H1 (cell line): ENCODE measurements around the gene LIPI. TPM values are rescaled to one million over a fixed set of nuclear protein-coding genes. Genes with fewer than 3 reads are reported as not detected.

Source experiments
- CTCF ChIA-PET: fragments of 300-600 bp; sonication (Branson Sonifier 250); formaldehyde crosslinking; loops from one replicate; lab custom pipeline; 2021; ENCODE audit not compliant: partially characterized antibody; lab: Charles Lee
- POLR2A ChIA-PET: fragments of 300-600 bp; sonication (Branson Sonifier 250); formaldehyde crosslinking; loops from one replicate; lab custom pipeline; 2021; ENCODE audit warnings: inconsistent platforms; ENCODE audit not compliant: partially characterized antibody; lab: Charles Lee
- DNase-seq, 2 experiments: peaks; one replicate each; pipeline versions ENCODE4 v3.0.0 to v3.0.0-alpha.2; 2010 to 2022; ENCODE audit warnings: low spot score in 2 of 2, low read depth in 1 of 2, mixed read lengths in 1 of 2
- FAIRE-seq: peaks from 2 replicates; lab custom pipeline; 2011; peaks lifted over from hg19 to GRCh38; lab: Jason Lieb, UNC
- H2AFZ ChIP-seq: 2 replicates; pipeline ENCODE4 v1.8.1; 2012; ENCODE audit warnings: low read length, inconsistent platforms
- H2AK5ac ChIP-seq: 2 replicates; pipeline ENCODE4 v1.6.1; 2013; ENCODE audit warnings: low read depth, low read length
- H2BK120ac ChIP-seq: replicated peaks from 2 replicates; pipeline ENCODE3; 2013; ENCODE audit warnings: low read depth, low read length, inconsistent platforms
- H2BK12ac ChIP-seq: 2 replicates; pipeline ENCODE4 v1.6.1; 2013; ENCODE audit warnings: low read depth, low read length
- H2BK15ac ChIP-seq: 2 replicates; pipeline ENCODE4 v1.6.1; 2013; ENCODE audit warnings: low read length
- H2BK20ac ChIP-seq: 2 replicates; pipeline ENCODE4 v1.6.1; 2013; ENCODE audit warnings: low read length
- H2BK5ac ChIP-seq: 2 replicates; pipeline ENCODE4 v1.6.1; 2013; ENCODE audit warnings: low read depth, low read length
- H3K14ac ChIP-seq: 2 replicates; pipeline ENCODE4 v1.6.1; 2013; ENCODE audit warnings: inconsistent platforms; ENCODE audit not compliant: insufficient read length
- H3K18ac ChIP-seq: 2 replicates; pipeline ENCODE4 v1.6.1; 2013; ENCODE audit warnings: low read length; ENCODE audit errors: extremely low read depth
- H3K23ac ChIP-seq: 2 replicates; pipeline ENCODE4 v1.6.1; 2013; ENCODE audit warnings: inconsistent platforms; ENCODE audit not compliant: insufficient read length
- H3K23me2 ChIP-seq: 2 replicates; pipeline ENCODE4 v1.6.1; 2013; ENCODE audit warnings: low read depth, low read length
- H3K27ac ChIP-seq: 2 replicates; pipeline ENCODE4 v1.6.1; 2011; ENCODE audit warnings: low read depth, low read length, inconsistent platforms
- H3K27me3 ChIP-seq, 4 experiments: replicated peaks in 1 of 4; 1 replicate in 1 of 4; 2 replicates in 3 of 4; pipeline versions ENCODE4 v1.6.1 to v1.8.1; 2011 to 2013; ENCODE audit warnings: low read length in 3 of 4, mild to moderate bottlenecking in 3 of 4, inconsistent platforms in 2 of 4, mixed read lengths in 2 of 4, moderate library complexity in 1 of 4; ENCODE audit not compliant: control insufficient read depth in 3 of 4, insufficient read depth in 3 of 4; ENCODE audit errors: extremely low read depth in 1 of 4
- H3K36me3 ChIP-seq, 4 experiments: 2 replicates each; pipeline versions ENCODE4 v1.6.1 to v1.8.1; 2011 to 2013; ENCODE audit warnings: mild to moderate bottlenecking in 4 of 4, low read length in 3 of 4, moderate library complexity in 2 of 4, control low read depth in 1 of 4, inconsistent platforms in 1 of 4; ENCODE audit not compliant: insufficient read depth in 4 of 4, control insufficient read depth in 2 of 4
- H3K4ac ChIP-seq: replicated peaks from 2 replicates; pipeline ENCODE3; 2013; ENCODE audit warnings: low read length, low read depth, mixed read lengths, inconsistent platforms; ENCODE audit not compliant: insufficient read length
- H3K4me1 ChIP-seq, 4 experiments: replicated peaks in 1 of 4; 1 replicate in 1 of 4; 2 replicates in 3 of 4; pipeline versions ENCODE4 v1.6.1 to v1.8.1; 2011 to 2013; ENCODE audit warnings: low read length in 3 of 4, inconsistent platforms in 2 of 4, mixed read lengths in 1 of 4; ENCODE audit not compliant: insufficient read depth in 4 of 4, control insufficient read depth in 3 of 4
- H3K4me2 ChIP-seq, 2 experiments: 2 replicates each; pipeline versions ENCODE4 v1.6.1 to v1.8.1; 2011 to 2013; ENCODE audit warnings: low read depth in 2 of 2, low read length in 2 of 2, control low read depth in 1 of 2, inconsistent platforms in 1 of 2, mild to moderate bottlenecking in 1 of 2; ENCODE audit not compliant: insufficient read depth in 1 of 2
- H3K4me3 ChIP-seq, 4 experiments: fragments of 200-600, 300-600 bp in 1 of 4; sonication (generic), shearing (Covaris generic), sonication (Bioruptor Twin) in 1 of 4; 2 replicates each; pipeline versions ENCODE4 v1.5.1 to v1.8.1; 2011 to 2016; ENCODE audit warnings: low read length in 4 of 4, low read depth in 3 of 4, control low read depth in 2 of 4, inconsistent platforms in 2 of 4, mild to moderate bottlenecking in 2 of 4, mixed read lengths in 1 of 4, moderate library complexity in 1 of 4; ENCODE audit not compliant: insufficient read depth in 2 of 4; ENCODE audit errors: extremely low read depth in 1 of 4
- H3K56ac ChIP-seq: replicated peaks from 2 replicates; pipeline ENCODE3; 2013; ENCODE audit warnings: low read depth, mild to moderate bottlenecking, mixed read lengths, low read length, inconsistent platforms; ENCODE audit not compliant: insufficient read length
- H3K79me1 ChIP-seq: 2 replicates; pipeline ENCODE4 v1.6.1; 2013; ENCODE audit warnings: low read depth, low read length, control low read depth
- H3K79me2 ChIP-seq, 2 experiments: 2 replicates each; pipeline versions ENCODE4 v1.6.1 to v1.8.1; 2012 to 2013; ENCODE audit warnings: low read length in 2 of 2, mild to moderate bottlenecking in 2 of 2, inconsistent platforms in 1 of 2; ENCODE audit not compliant: insufficient read depth in 2 of 2, control insufficient read depth in 1 of 2
- H3K9ac ChIP-seq, 4 experiments: replicated peaks in 1 of 4; 1 replicate in 1 of 4; 2 replicates in 3 of 4; pipeline versions ENCODE4 v1.6.1 to v1.8.1; 2011 to 2013; ENCODE audit warnings: low read depth in 3 of 4, low read length in 3 of 4, control low read depth in 2 of 4, mild to moderate bottlenecking in 2 of 4, moderate library complexity in 2 of 4, inconsistent platforms in 1 of 4; ENCODE audit errors: extremely low read depth in 1 of 4
- H3K9me3 ChIP-seq, 2 experiments: 2 replicates each; pipeline versions ENCODE4 v1.6.1 to v1.8.1; 2012 to 2013; ENCODE audit warnings: mild to moderate bottlenecking in 2 of 2, moderate library complexity in 2 of 2, control low read depth in 1 of 2, inconsistent platforms in 1 of 2, low read depth in 1 of 2, low read length in 1 of 2, mixed read lengths in 1 of 2; ENCODE audit not compliant: insufficient read depth in 2 of 2
- H4K20me1 ChIP-seq, 2 experiments: replicated peaks in 1 of 2; 2 replicates each; pipeline versions ENCODE3 to v1.8.1; 2011 to 2013; ENCODE audit warnings: inconsistent platforms in 2 of 2, low read length in 2 of 2, mild to moderate bottlenecking in 1 of 2; ENCODE audit not compliant: insufficient read depth in 2 of 2, control insufficient read depth in 1 of 2
- H4K5ac ChIP-seq: 2 replicates; pipeline ENCODE4 v1.6.1; 2013; ENCODE audit warnings: low read length, low read depth, mixed read lengths, inconsistent platforms; ENCODE audit not compliant: insufficient read length
- H4K8ac ChIP-seq: 2 replicates; pipeline ENCODE4 v1.8.0; 2013; ENCODE audit warnings: mild to moderate bottlenecking, moderate library complexity, low read length, inconsistent platforms; ENCODE audit not compliant: insufficient read depth; ENCODE audit errors: extremely low read depth
- H4K91ac ChIP-seq: replicated peaks from 2 replicates; pipeline ENCODE3; 2013; ENCODE audit warnings: low read length, mixed read lengths, inconsistent platforms; ENCODE audit not compliant: insufficient read length
- ASH2L ChIP-seq: fragments of 200-600, 300-600 bp; sonication (generic); IDR thresholded peaks from one replicate; pipeline ENCODE4 v1.7.1; 2017; ENCODE audit warnings: low read length
- KDM4A ChIP-seq: IDR thresholded peaks from one replicate; pipeline ENCODE4 v1.7.1; 2012; ENCODE audit warnings: low read depth, mild to moderate bottlenecking, moderate library complexity, low read length, inconsistent platforms; ENCODE audit not compliant: severe bottlenecking
- PHF8 ChIP-seq: fragments of 200-600 bp; sonication (generic); conservative IDR thresholded peaks from 2 replicates; pipeline ENCODE4 v1.7.1; 2012; ENCODE audit warnings: low read depth, mild to moderate bottlenecking, inconsistent platforms, low read length, moderate library complexity
- POU5F1 ChIP-seq: IDR thresholded peaks from 2 replicates; pipeline ENCODE4 v1.6.1; 2011; ENCODE audit warnings: low read depth, mild to moderate bottlenecking, low read length, moderate library complexity
- RAD21 ChIP-seq, 2 experiments: IDR thresholded peaks in 1 of 2; conservative IDR thresholded peaks in 1 of 2; 2 replicates each; pipeline ENCODE4 v1.6.1; 2011; ENCODE audit warnings: low read depth in 2 of 2, low read length in 2 of 2, improper control_type of control experiment in 1 of 2, inconsistent platforms in 1 of 2, mild to moderate bottlenecking in 1 of 2, moderate library complexity in 1 of 2
- RBBP5 ChIP-seq: IDR thresholded peaks from 2 replicates; pipeline ENCODE4 v1.7.1; 2012; ENCODE audit warnings: low read depth, mild to moderate bottlenecking, inconsistent platforms, low read length, moderate library complexity, borderline replicate concordance
- SP1 ChIP-seq: IDR thresholded peaks from 2 replicates; pipeline ENCODE4 v1.6.1; 2011; ENCODE audit warnings: low read depth, low read length
- TAF1 ChIP-seq: IDR thresholded peaks from 2 replicates; pipeline ENCODE4 v1.6.1; 2011; ENCODE audit warnings: mild to moderate bottlenecking, low read depth, low read length
- WGBS, 2 experiments: shearing (Covaris generic) in 1 of 2; methylation state at CpG; one replicate each; pipeline versions ENCODE4 v1.1.6 to v1.1.7; 2013 to 2015; ENCODE audit warnings: low lambda C conversion rate in 2 of 2, mixed read lengths in 2 of 2, inconsistent platforms in 1 of 2, low coverage in 1 of 2, missing lambda C conversion rate in 1 of 2; ENCODE audit not compliant: insufficient replicate concordance in 2 of 2, insufficient coverage in 1 of 2, insufficient read length in 1 of 2; ENCODE audit errors: extremely low coverage in 1 of 2, missing lambda C conversion rate in 1 of 2; 5-methylcytosine and 5-hydroxymethylcytosine counted together
- polyA plus RNA-seq, 7 experiments: library from polyadenylated mRNA; depleted of rRNA in 3 of 7; stranded (reverse) in 5 of 7; unstranded in 2 of 7; fragments of >200 nt in 5 of 7; fragments of 200-250 nt in 2 of 7; gene quantifications; 1 replicate in 5 of 7; 2 replicates in 1 of 7; 4 replicates in 1 of 7; pipeline versions ENCODE4 v1.2.1 to v1.2.3, GENCODE V29; 2011 to 2013; ENCODE audit warnings: missing spikeins in 2 of 7, mixed read lengths in 2 of 7
- total RNA-seq: library from RNA; stranded (reverse); fragmentation: NEBNext Ultra II Directional; extraction: Animal tissue kit (Norgen Biotek cat#: 25700); gene quantifications from 2 replicates; pipeline ENCODE4 v1.2.1, GENCODE V29; 2021

The LIPI gene
- total and polyA plus RNA-seq, 2 of the 8 experiments (the other 6 are each of a cell fraction or from before 2014, with no cell fraction given), result not detected

DNA sequence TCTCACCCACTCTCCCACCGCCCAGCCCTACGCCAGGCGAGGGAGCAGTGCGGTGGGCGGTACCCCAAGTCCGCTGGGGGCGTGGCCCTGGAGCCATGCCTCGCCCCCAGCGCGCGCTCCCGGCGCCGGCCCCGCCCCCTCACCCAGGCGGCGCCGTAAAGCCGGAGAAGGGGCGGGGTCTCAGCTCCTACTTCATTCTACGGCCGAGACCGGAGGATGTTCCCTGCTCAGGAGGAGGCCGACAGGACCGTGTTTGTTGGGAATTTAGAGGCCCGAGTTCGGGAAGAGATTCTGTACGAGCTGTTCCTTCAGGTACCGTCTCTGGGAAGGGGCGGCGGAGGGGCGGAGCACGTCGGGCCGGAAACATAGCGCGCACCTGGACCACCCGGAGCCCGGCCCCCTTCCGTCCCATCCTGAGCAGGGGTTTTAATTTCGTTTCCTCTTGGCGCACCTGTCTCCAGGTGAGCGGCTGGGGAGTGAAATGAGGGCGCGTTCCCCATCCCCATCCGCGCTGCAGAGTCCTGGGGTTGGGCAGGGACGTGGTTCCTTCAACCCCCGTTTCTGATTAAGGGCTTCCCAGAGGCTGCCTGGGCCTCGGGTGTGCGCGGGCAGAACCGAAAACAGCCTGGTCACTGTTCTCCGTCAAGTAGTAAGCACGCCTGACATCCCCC lies 5.4 kb upstream of the LIPI start, which contains the start of gene RBM11:
RBM11 (plus strand) TSS at position 187 of the 671 bp plus-strand sequence; CDS start at position 217, 30 bp downstream.
- Histone ChIP-seq H3K23ac (no peak within 1 kb of the TSS), H3K4me3 (peak within 1 kb of the TSS; percentile 73 to 86 (median 77)), H3K79me1 (no peaks in the 10 kb centered on the region), H4K5ac (no peak within 1 kb of the TSS), H3K4me2 (peak within 1 kb of the TSS; percentile 78 to 81), H4K8ac (no peak within 1 kb of the TSS), H3K36me3 (no peaks in the 10 kb centered on the region), H3K23me2 (0 out of 2 replicates have a peak, but pooled peaks cover 2% of the 10 kb centered on the region), H3K9ac (peak within 1 kb of the TSS in 2 of 4 experiments; percentile 5 to 32; a peak in 2 of 7 replicates), H4K20me1 (no peaks in the 10 kb centered on the region), H3K4me1 (no peaks in the 10 kb centered on the region), H2BK15ac (no peak within 1 kb of the TSS), H3K4ac (no peak within 1 kb of the TSS), H2AK5ac (no peak within 1 kb of the TSS), H2AFZ (peak within 1 kb of the TSS; percentile 94), H3K9me3 (no peaks in the 10 kb centered on the region), H3K18ac (no peak within 1 kb of the TSS), H2BK20ac (no peak within 1 kb of the TSS), H3K56ac (no peak within 1 kb of the TSS), H2BK5ac (no peak within 1 kb of the TSS; the same call in 1 of the 2 replicates), H4K91ac (no peak within 1 kb of the TSS), H3K14ac (no peak within 1 kb of the TSS), H2BK120ac (no peak within 1 kb of the TSS), H3K27me3 (no peaks in the 10 kb centered on the region), H3K27ac (no peak within 1 kb of the TSS), H2BK12ac (no peak within 1 kb of the TSS), H3K79me2 (no peaks in the 10 kb centered on the region)
- FAIRE-seq (no peak), DNase-seq (peak; percentile 58 to 93)
- 1% methylated on average over 43 of the region's 55 CpGs; no CpG with 5 or more reads in 1 of the 2 experiments for WGBS, 2 experiments
- CTCF ChIA-PET, result interaction anchor here (0.9 to 1.4 kb wide), 3 partner anchors 9 to 96 kb away, joined by 3 to 5 read pairs (median 5); no protein-coding TSS in a partner anchor
- POLR2A ChIA-PET, result interaction anchor here (0.8 kb wide), 1 partner anchor 109 kb away, joined by 3 read pairs; no protein-coding TSS in a partner anchor
- TF ChIP-seq TAF1 (peak; percentile 46; the same call in 1 of the 2 replicates), ASH2L (peak; percentile 83), RAD21 (IDR thresholded peaks at IDR 0.05 in 1 of 2, conservative IDR thresholded peaks at IDR 0.05 in 1 of 2; ENCODE audit: low read depth in 2 of 2, low read length in 2 of 2) (no peak), RBBP5 (peak; percentile 57; the same call in 1 of the 2 replicates), PHF8 (peak; percentile 54), SP1 (peak; percentile 37; the same call in 1 of the 2 replicates), KDM4A (peak; percentile 86), POU5F1 (no peak)
